GM20431 (cell line): Measurements from ENCODE around the gene FAM114A1.
"Not testable (repeated sequence)": the region's sequence is repeated elsewhere in the genome, so short reads cannot be mapped to it uniquely, and the experiment has no call there.

Source experiments
- in situ Hi-C: fragments of 300-500 bp; cut with MseI, MboI; formaldehyde crosslinking; loops from one replicate; pipeline ENCODE4 v1.15.0; 2020; ENCODE audit warnings: low sequenced_read_pairs; ENCODE audit not compliant: unreplicated experiment

FAM114A1 gene

GRCh38 chr4:38985410-38986100, 117.9 kb downstream of the FAM114A1 start:
- in situ Hi-C loops: no loop called here

- in situ Hi-C loops: no loop called here
These were observed 119.9 kb downstream of the FAM114A1 start for GRCh38 chr4:38987491-38987890.

DNA sequence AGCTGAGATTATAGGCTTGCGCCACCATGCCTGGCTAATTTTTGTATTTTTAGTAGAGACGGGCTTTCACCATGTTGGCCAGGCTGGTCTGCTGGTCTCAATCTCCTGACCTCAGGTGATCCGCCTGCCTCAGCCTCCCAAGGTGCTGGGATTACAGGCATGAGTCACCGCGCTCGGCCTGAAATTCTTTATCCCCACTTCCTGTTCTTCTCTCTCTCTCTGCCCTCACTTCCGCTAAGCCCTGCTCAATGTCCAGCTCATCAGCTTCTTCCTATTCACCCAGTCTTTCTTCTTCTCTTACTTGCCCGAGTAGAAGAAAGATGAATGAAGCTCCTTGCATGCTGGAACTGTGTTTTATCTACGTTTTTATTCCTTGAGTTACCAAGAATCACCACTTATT, 120.7 kb downstream of the FAM114A1 start:
- in situ Hi-C loops: not testable (repeated sequence)

DNA sequence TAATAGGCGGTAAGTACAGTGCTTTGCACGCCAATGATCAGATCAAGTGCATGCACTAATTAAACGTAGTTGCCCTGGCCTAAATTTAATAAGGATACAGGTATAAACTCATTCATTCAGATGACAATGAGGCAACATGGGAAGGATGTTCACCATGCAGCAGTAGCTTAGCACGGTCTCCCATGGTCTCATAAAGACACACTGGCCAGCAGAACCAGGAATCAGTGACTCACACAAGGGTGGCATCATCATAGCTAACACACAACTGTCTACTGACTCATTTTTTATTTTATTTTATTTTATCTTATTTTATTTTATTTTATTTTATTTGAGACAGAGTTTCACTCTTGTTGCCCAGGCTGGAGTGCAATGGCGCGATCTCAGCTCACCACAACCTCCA, 121.9 kb downstream of the FAM114A1 start:
- in situ Hi-C loops: no loop called here

DNA sequence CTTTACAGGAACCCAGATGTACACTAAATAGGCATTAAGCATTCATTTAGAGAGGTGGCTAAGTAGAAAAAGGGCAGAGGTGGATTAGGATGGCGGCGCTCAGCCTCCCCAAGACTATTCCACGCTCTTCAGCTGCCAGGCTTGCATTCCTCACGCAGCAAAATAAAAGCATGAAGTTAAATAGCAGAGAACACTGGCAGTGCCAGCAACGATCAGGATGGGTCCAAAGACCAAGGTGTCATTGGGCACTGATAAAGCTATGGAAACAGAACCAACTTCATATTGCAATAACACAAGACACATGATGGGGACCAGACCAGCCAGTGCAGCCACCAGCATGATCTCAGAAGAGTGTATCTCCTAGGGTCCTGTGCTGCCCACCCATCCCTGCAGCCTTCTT, 122.6 kb downstream of the FAM114A1 start:
- in situ Hi-C loops: no loop called here

DNA sequence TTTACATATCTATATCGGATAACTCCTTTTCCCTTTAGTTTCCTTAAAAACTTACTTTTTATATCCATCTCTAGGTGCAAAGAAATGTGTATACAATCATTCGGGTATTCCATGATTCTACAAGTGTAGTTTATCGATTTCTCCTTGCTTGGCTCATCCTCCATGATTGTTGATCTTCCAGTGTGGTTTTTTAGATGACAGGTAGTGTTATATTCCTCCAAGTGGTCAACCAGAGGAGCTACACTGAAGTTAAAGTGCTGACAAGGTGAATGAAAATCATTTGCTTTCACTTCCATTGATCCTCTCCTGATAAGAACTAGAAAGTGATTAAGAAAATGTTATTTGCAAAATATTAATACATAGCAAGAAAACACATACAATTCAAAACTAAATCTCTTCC, 126.1 kb downstream of the FAM114A1 start:
- in situ Hi-C loops: no loop called here

DNA sequence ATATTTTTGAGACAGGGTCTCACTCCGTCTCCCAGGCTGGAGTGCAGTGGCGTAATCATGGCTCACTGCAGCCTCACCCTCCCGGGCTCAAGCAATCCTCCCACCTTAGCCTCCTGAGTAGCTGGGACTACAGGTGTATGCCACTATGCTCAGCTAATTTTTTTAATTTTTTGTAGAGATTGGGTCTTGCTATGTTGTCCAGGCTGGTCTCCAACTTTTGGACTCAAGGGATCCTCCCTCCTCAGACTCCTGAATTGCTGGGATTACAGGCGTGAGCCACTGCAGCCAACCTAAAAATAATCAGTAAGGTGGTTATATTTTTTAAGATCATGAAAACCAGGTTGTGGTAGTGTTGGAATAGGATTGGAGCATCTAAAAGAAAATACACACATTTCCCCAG, 126.5 kb downstream of the FAM114A1 start:
- in situ Hi-C loops: no loop called here
